Kidney (tissue), 14 donors: ENCODE measurements around the gene ZNF687. TPM values are rescaled to one million over a fixed set of nuclear protein-coding genes. Genes with fewer than 3 reads are reported as not detected.

Experiments used
- DNase-seq, 5 donors: peaks; one replicate each; pipeline ENCODE4 v3.0.0-alpha.2; 2013 to 2020
- FAIRE-seq: peaks from 2 replicates; lab custom pipeline; 2012; peaks lifted over from hg19 to GRCh38; lab: Jason Lieb, UNC
- H3K27ac ChIP-seq, 2 donors: one replicate each; pipeline ENCODE4 v1.7.0; 2013; ENCODE audit warnings: low read depth in 2 of 2, low read length in 2 of 2, inconsistent platforms in 1 of 2
- H3K27me3 ChIP-seq: one replicate; pipeline ENCODE4 v1.7.1; 2013; ENCODE audit warnings: low read length, inconsistent platforms; ENCODE audit not compliant: control insufficient read depth, insufficient read depth
- H3K36me3 ChIP-seq, 3 donors: one replicate each; pipeline versions ENCODE4 v1.7.0 to v1.7.1; 2013; ENCODE audit warnings: low read length in 3 of 3, control low read depth in 1 of 3, inconsistent platforms in 1 of 3; ENCODE audit not compliant: insufficient read depth in 3 of 3, control insufficient read depth in 2 of 3
- H3K4me1 ChIP-seq, 3 donors: one replicate each; pipeline versions ENCODE4 v1.7.0 to v1.7.1; 2013; ENCODE audit warnings: low read length in 3 of 3, inconsistent platforms in 1 of 3, low read depth in 1 of 3; ENCODE audit not compliant: control insufficient read depth in 2 of 3, insufficient read depth in 2 of 3
- H3K4me3 ChIP-seq, 3 donors: one replicate each; pipeline versions ENCODE4 v1.7.0 to v1.8.1; 2013; ENCODE audit warnings: low read length in 3 of 3, control low read depth in 1 of 3, inconsistent platforms in 1 of 3
- H3K9ac ChIP-seq, 3 donors: one replicate each; pipeline versions ENCODE4 v1.7.0 to v1.7.1; 2013; ENCODE audit warnings: low read length in 3 of 3, control low read depth in 1 of 3, inconsistent platforms in 1 of 3
- H3K9me3 ChIP-seq, 3 donors: one replicate each; pipeline versions ENCODE4 v1.7.0 to v1.7.1; 2013; ENCODE audit warnings: low read length in 3 of 3, control low read depth in 1 of 3, inconsistent platforms in 1 of 3; ENCODE audit not compliant: control insufficient read depth in 2 of 3, insufficient read depth in 1 of 3
- CTCF ChIP-seq: IDR thresholded peaks from 3 replicates; pipeline ENCODE4 v1.5.1; 2012; ENCODE audit warnings: mild to moderate bottlenecking, moderate library complexity, borderline replicate concordance; ENCODE audit not compliant: insufficient read depth; ENCODE audit errors: extremely low read depth
- intact Hi-C: fragments of 100-400 bp; cut with DNase I; formaldehyde crosslinking; loops from one replicate; pipeline ENCODE4 v1.11.1; 2022
- polyA plus RNA-seq: library from polyadenylated mRNA; stranded (reverse); fragments of 350-450 nt; fragmentation: Illumina TruSeq; extraction: RNeasy Lipid Tissue Mini Kit (QIAGEN cat#74804); gene quantifications from one replicate; pipeline ENCODE4 v1.2.3, GENCODE V29; 2014; ENCODE audit warnings: low read depth, low replicate concordance; ENCODE audit not compliant: insufficient read depth
- total RNA-seq: library from RNA; stranded (reverse); fragmentation: NEBNext Ultra II Directional; extraction: Animal tissue kit (Norgen Biotek cat#: 25700); gene quantifications from one replicate; pipeline ENCODE4 v1.2.1, GENCODE V29; 2021
- donor health status: control.
- donor health status: control.
- donor health status: control.
- donor health status: control.
- donor health status: control.
- donor health status: DM: yes; HTN: yes; CAD: no.
- donor health status: Normal renal cell carcinoma (clear cell type).

Gene ZNF687
- total and polyA plus RNA-seq, 2 donors from 2014 or later, result 8.5 to 30.3 TPM

- no peak overlapping the region for H3K27ac ChIP-seq
- FAIRE-seq (no peak), DNase-seq (no peak)
- intact Hi-C loops, result no loop called here
- peaks cover 2 to 27% (median 24%) of the 10 kb centered on the region in 3 donors for H3K36me3 ChIP-seq
- TF ChIP-seq CTCF, result no peak
- no peaks in the 10 kb centered on the region for H3K9me3 ChIP-seq
- no peak overlapping the region for H3K4me3 ChIP-seq
- H3K9ac ChIP-seq, result no peak overlapping the region
- no peaks in the 10 kb centered on the region for H3K27me3 ChIP-seq
- peaks cover 0 to 3% (median 0%) of the 10 kb centered on the region in 3 donors for H3K4me1 ChIP-seq
These were observed 36.9 kb downstream of the ZNF687 start for GRCh38 chr1:151318975-151319374.

- H3K36me3 ChIP-seq, result peaks cover 2 to 14% (median 8%) of the 10 kb centered on the region in 3 donors
- no peak overlapping the region for H3K27ac ChIP-seq
- H3K4me3 ChIP-seq, result no peak overlapping the region
- H3K9me3 ChIP-seq, result no peaks in the 10 kb centered on the region
- intact Hi-C loops, result no loop called here
- FAIRE-seq, result no peak
- no peak for TF ChIP-seq CTCF
- H3K9ac ChIP-seq, result no peak overlapping the region
- no peak for DNase-seq
- H3K27me3 ChIP-seq, result no peaks in the 10 kb centered on the region
- H3K4me1 ChIP-seq, result peaks cover 0 to 13% (median 3%) of the 10 kb centered on the region in 3 donors
These were observed 42.4 kb downstream of the ZNF687 start for GRCh38 chr1:151324390-151324930.

GRCh38 chr1:151325231-151325630 is 43.1 kb downstream of the ZNF687 start:
- DNase-seq, result no peak
- Histone ChIP-seq H3K9me3 (no peaks in the 10 kb centered on the region), H3K9ac (peak overlapping the region in 1 of 3 donors; percentile 5), H3K36me3 (peaks cover 2 to 14% (median 8%) of the 10 kb centered on the region in 3 donors), H3K4me3 (peak overlapping the region in 2 of 3 donors; percentile 7 to 21), H3K27me3 (no peaks in the 10 kb centered on the region), H3K27ac (no peak overlapping the region), H3K4me1 (peaks cover 0 to 13% (median 3%) of the 10 kb centered on the region in 3 donors)
- TF ChIP-seq CTCF, result no peak
- intact Hi-C loops, result no loop called here
- FAIRE-seq, result no peak
